Measurements from ENCODE around the gene SLC24A3.

SLC24A3 gene

GRCh38 chr20:19451231-19451922 lies 238.9 kb downstream of the SLC24A3 start:
- DNase-seq (ENCODE audit: low read depth in 2 of 2, low spot score in 1 of 2): no peak

DNA sequence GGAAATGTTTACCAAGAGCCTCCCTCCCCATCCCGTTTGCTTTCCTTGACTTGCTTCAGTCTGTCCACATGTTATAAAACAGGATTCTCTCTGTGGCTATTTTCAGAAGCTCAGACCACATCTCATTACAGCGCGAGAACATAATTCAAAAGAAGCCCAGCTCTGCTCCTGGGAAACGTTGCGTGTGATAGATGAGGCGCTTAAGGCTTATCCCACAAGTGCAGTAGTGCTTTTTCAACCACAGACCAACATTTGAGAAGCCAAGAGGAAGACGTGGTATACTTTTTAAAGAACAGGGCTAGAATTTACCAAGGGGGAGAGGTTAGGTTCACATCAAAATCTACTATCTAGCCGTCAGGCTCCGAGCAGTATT lies 239.5 kb downstream of the SLC24A3 start:
- no peak for DNase-seq (ENCODE audit: low read depth in 2 of 2, low spot score in 1 of 2)

- no peak for DNase-seq (ENCODE audit: low read depth in 2 of 2, low spot score in 1 of 2)
Observed at GRCh38 chr20:19453410-19453809, 241.0 kb downstream of the SLC24A3 start.

- no peak for DNase-seq (ENCODE audit: low read depth in 2 of 2, low spot score in 1 of 2)
Observed at GRCh38 chr20:19453862-19454261, 241.4 kb downstream of the SLC24A3 start.

DNA sequence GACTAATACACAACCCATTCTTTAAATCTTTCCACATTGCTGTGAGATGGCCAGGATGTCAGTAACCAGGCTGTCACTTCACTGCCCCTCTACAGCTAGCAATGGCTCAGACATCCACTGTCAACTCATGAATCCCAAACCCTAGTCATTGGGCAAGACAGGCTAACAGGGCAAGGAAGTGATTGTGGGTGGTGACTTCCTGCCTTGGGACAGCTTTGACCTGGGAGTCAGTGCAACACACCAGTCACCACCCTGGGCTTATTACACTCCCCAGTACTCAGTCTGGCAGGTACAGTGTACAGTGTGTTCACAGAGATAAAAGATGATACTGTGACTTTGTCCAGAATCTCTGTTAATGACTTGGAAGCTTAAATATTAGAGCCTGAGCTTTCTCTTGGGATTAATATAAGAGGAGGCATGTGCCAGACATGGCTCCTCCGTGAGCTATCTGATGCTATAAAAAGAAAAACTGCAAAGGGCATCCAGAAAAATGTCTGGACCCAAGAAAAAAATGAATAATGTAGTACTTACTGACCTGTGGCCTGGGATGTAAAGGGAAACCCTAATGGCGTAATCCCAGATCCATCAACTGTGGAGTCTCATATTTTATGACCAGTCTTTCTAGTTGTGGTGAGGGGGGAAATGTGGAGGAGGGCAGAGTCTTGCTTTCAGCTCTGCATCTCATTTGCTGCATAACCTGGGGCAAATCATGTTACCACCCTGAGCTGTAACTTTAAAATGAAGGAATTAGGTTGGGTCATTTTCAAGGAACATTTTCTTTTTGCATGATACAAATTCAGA lies 244.4 kb downstream of the SLC24A3 start:
- no peak for DNase-seq (ENCODE audit: low read depth in 2 of 2, low spot score in 1 of 2)

GRCh38 chr20:19457611-19458010 lies 245.2 kb downstream of the SLC24A3 start:
- no peak for DNase-seq (ENCODE audit: low read depth in 2 of 2, low spot score in 1 of 2)

- DNase-seq (ENCODE audit: low read depth in 2 of 2, low spot score in 1 of 2): no peak
Observed at GRCh38 chr20:19460386-19460785, 247.9 kb downstream of the SLC24A3 start.

- DNase-seq (ENCODE audit: low read depth in 2 of 2, low spot score in 1 of 2): no peak
Observed at GRCh38 chr20:19462491-19462890, 250.0 kb downstream of the SLC24A3 start.

DNA sequence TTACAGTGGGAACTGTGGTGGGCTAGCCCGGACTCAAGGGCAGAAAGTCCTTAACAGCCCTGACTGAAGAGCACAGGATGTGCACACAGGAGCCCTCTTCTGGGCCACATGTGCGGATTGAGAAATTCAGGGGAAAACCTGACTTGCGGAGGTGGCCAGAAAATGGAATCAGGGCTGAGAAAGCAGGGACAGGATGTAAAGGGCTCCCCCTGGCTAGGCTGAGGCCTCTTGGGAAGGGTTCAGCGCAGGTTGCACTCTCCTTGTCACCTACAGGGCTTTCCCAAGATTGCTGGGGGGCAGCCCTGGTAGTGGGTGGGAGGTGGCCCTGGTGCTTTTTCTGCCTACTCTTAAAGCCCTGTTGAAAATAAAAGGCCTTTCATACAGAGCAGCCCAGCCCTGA lies 251.2 kb downstream of the SLC24A3 start:
- DNase-seq (ENCODE audit: low read depth in 2 of 2, low spot score in 1 of 2): no peak

- no peak for DNase-seq (ENCODE audit: low read depth in 2 of 2, low spot score in 1 of 2)
Observed at GRCh38 chr20:19465536-19465935, 253.1 kb downstream of the SLC24A3 start.

- DNase-seq (ENCODE audit: low read depth in 2 of 2, low spot score in 1 of 2): no peak
Observed at GRCh38 chr20:19466206-19466928, 253.9 kb downstream of the SLC24A3 start.

DNA sequence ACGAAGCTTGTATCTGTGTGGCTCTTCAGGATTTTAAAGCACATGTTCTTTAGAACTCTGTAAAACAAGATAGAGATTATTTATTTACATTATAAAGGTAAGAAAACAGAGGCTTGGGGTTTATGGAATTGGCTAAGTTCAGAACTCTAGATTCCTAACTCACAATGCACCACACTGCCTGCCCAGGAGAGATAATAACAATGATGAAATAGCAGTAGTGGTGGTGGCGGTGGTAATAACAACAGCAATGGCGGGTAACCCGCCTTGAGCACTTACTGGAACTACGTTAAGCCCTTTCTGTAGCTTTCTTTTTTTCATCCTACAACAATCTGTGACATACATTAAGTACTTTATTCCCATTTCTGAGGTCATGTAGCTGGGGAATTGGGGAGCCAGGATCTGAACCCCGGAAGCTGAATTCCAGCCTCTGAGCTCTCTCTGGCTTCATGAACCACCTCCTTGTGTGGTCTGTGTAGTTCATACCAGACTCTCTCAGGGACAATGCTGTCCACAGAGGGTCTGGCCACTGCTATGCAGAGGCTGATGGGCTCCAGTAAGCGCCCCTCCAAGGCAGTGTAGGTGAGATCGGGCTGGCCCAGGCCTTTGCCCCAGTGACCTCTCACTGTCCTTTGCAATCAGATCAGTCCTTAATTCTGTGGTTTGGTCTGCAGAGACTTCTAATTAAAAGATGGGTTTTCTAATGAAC lies 260.9 kb downstream of the SLC24A3 start:
- no peak for DNase-seq (ENCODE audit: low read depth in 2 of 2, low spot score in 1 of 2)

- no peak for DNase-seq (ENCODE audit: low read depth in 2 of 2, low spot score in 1 of 2)
Observed at GRCh38 chr20:19473922-19474286, 261.5 kb downstream of the SLC24A3 start.

DNA sequence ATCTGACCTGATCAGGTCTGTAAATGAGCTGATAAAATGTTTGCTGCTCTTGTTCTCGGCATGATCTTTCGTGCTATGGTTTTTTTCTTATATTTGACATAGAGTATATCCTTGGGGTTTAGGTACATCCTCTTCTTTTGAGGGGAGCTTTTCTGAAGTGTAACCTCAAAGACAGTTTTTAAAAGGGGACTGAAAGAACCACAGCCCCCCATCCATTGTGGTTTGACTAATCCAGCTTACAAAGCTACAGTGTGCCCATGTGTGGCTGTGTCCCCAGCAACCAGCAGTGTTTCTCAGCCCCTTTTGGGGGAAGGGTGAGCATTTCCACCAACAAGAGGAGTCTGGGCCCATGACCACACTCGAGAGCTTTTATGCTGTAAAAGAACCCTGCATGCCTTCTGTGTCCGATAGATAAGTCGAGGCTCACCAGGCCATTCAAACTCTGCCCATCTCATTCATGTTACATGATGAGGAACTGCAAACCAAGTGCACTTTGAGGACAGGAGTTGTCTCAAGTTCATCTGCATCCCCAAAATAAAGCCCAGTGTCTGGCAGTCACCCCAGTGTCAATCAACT lies 266.0 kb downstream of the SLC24A3 start:
- no peak for DNase-seq (ENCODE audit: low read depth in 2 of 2, low spot score in 1 of 2)

- no peak for DNase-seq (ENCODE audit: low read depth in 2 of 2, low spot score in 1 of 2)
Observed at GRCh38 chr20:19482726-19483125, 270.3 kb downstream of the SLC24A3 start.

- DNase-seq (ENCODE audit: low read depth in 2 of 2, low spot score in 1 of 2): no peak
Observed at GRCh38 chr20:19483309-19483708, 270.9 kb downstream of the SLC24A3 start.

DNA sequence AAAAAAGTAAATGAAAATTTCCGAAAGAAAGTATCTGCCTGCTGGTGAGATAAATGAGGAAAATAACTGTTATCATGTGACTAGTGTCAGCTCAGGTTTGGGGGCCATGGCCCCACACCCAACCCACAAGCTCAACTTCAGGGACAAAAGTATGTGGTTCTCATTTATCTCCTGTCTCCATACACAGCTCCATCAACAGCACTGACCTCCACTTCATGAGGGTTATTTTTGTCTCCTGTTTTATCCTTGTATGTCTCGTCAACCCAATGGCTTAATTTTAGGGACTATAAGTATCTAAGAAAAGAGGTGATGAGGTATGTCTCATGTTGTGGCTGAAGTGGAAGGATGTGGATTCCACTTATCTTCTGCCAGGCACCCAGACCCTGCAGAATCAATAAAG lies 274.0 kb downstream of the SLC24A3 start:
- DNase-seq (ENCODE audit: low read depth in 2 of 2, low spot score in 1 of 2): no peak

DNA sequence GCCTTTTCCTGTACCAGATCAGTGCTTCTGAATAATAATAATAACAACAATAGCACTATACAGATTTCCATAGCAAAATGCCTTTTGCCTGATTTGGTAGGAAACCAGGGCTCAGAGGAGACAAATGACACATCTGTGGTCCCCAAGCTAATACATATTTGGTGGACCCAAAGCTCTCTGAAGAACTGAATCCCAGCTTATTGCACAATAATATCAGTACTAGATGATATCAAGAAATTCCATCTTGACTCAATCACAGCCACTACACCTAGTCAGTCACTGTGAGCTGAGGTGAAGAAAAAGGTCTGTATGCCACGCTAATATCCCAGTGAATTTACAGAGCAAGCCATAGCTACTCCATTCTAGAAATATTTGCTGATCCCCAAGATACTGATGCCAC lies 275.0 kb downstream of the SLC24A3 start:
- DNase-seq (ENCODE audit: low read depth in 2 of 2, low spot score in 1 of 2): no peak

DNA sequence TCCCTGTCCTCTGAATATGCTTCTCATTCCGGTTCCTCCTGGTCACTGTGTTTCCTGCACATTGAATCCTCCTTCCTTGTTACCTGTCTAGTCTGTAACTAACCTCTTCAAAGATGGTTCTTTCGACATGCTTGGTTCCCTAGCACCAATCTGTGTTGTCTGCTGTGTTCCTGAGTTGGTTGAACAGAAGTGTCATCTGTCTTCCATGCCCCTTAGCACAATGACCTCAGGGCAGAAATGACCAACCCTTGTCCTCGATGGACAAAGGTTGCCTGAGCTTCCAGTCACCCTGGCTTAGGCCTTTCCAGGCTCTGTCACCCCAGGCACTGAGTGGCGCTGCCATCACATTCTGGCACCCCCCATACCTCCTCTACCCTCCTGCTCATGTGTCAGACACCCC lies 278.8 kb downstream of the SLC24A3 start:
- DNase-seq (ENCODE audit: low read depth in 2 of 2, low spot score in 1 of 2): no peak

- no peak for DNase-seq (ENCODE audit: low read depth in 2 of 2, low spot score in 1 of 2)
Observed at GRCh38 chr20:19492116-19492515, 279.7 kb downstream of the SLC24A3 start.

DNA sequence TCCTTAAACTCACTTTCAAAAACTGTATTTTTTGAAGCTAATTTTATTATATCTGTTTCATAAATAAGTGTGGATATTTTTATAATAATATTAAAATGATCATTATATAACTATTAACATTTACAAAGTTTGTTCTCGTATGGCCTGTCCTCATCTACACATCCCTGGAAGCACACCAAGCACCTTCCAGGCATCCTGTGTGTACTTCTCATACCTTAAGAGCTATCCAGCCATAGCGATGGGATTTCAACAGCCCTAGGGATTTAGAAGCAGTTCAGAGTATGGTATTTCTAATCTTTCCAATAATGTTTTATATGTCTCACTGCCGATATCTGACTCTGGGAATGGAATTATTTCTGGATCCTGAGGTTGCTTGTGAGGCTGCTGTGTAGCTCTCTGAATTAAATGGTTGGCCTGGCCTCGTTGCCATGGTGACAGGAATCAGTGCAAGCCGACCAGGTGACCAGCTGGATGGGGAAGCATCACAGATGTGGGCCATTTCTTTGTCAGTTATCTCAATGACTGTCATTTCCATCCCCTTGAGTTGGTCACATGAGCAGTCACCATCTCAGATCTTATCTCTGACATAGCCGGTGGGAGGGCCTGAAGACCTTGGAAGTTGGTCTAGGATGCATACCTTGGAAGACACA lies 280.4 kb downstream of the SLC24A3 start:
- no peak for DNase-seq (ENCODE audit: low read depth in 2 of 2, low spot score in 1 of 2)
